Measurements from ENCODE around the gene CNP.

Gene CNP

DNA sequence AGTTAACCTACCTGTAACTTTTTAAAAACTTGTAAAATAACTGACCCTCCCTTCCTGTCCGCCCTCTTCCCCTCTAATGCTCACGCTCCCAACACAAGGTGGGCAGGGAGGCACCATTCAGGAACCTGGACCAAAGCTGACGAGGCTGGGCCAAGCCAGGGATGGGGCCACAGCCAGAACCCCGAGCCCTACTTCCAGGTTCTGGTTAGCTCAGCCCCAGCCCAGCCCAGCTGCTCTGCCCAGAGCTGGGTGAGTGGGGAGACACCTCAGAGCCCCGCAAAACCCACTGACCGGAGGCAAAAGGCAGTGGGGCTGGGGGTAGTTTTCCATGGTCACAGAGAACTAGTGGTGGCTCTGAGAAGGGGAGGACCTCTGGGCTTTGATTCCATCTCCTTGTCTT lies 7.4 kb downstream of the CNP start:
- TF ChIP-seq, protein P1, sequence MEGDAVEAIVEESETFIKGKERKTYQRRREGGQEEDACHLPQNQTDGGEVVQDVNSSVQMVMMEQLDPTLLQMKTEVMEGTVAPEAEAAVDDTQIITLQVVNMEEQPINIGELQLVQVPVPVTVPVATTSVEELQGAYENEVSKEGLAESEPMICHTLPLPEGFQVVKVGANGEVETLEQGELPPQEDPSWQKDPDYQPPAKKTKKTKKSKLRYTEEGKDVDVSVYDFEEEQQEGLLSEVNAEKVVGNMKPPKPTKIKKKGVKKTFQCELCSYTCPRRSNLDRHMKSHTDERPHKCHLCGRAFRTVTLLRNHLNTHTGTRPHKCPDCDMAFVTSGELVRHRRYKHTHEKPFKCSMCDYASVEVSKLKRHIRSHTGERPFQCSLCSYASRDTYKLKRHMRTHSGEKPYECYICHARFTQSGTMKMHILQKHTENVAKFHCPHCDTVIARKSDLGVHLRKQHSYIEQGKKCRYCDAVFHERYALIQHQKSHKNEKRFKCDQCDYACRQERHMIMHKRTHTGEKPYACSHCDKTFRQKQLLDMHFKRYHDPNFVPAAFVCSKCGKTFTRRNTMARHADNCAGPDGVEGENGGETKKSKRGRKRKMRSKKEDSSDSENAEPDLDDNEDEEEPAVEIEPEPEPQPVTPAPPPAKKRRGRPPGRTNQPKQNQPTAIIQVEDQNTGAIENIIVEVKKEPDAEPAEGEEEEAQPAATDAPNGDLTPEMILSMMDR (IDR thresholded peaks at IDR 0.05): no peak
- H3K27ac ChIP-seq: no peak overlapping the region
- intact Hi-C loops (cut with DNase I; ENCODE audit: low total_unique reads): no loop called here
- peaks cover 51 to 95% (median 74%) of the 10 kb centered on the region in 3 donors for H3K36me3 ChIP-seq
- H3K9me3 ChIP-seq: no peaks in the 10 kb centered on the region
- no peak overlapping the region for H3K4me3 ChIP-seq
- peaks cover 0 to 58% (median 7%) of the 10 kb centered on the region in 4 donors for H3K4me1 ChIP-seq
- H3K27me3 ChIP-seq: no peaks in the 10 kb centered on the region
- DNase-seq: peak in 1 of 2 donors; percentile 42

DNA sequence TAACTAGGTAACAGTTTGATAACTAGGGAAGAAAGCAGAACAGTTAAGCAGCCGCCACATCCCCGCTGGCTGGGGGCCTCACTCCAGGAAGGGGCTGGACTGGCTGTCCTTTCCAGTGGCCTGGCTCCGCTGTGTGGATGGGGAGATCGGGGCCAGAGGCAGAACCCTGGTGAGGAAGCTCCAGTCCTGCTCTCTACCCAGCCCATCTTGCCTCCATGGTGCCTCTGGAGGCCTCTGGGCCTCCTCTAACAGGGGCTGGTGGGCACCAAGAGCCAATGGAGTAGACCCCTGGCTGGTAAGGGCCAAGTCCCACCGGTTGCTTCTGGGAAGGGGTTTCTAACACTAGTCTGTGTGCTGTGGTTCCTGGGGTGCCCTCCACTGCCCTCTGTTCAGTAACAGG lies 8.1 kb downstream of the CNP start:
- Histone ChIP-seq H3K9me3 (no peaks in the 10 kb centered on the region), H3K36me3 (peaks cover 51 to 93% (median 77%) of the 10 kb centered on the region in 3 donors), H3K4me1 (peaks cover 0 to 52% (median 7%) of the 10 kb centered on the region in 4 donors), H3K27me3 (no peaks in the 10 kb centered on the region), H3K27ac (no peak overlapping the region), H3K4me3 (no peak overlapping the region)
- TF ChIP-seq, protein P1 (IDR thresholded peaks at IDR 0.05): no peak
- DNase-seq: peak in 1 of 2 donors; percentile 61
- intact Hi-C loops (cut with DNase I; ENCODE audit: low total_unique reads): no loop called here

DNA sequence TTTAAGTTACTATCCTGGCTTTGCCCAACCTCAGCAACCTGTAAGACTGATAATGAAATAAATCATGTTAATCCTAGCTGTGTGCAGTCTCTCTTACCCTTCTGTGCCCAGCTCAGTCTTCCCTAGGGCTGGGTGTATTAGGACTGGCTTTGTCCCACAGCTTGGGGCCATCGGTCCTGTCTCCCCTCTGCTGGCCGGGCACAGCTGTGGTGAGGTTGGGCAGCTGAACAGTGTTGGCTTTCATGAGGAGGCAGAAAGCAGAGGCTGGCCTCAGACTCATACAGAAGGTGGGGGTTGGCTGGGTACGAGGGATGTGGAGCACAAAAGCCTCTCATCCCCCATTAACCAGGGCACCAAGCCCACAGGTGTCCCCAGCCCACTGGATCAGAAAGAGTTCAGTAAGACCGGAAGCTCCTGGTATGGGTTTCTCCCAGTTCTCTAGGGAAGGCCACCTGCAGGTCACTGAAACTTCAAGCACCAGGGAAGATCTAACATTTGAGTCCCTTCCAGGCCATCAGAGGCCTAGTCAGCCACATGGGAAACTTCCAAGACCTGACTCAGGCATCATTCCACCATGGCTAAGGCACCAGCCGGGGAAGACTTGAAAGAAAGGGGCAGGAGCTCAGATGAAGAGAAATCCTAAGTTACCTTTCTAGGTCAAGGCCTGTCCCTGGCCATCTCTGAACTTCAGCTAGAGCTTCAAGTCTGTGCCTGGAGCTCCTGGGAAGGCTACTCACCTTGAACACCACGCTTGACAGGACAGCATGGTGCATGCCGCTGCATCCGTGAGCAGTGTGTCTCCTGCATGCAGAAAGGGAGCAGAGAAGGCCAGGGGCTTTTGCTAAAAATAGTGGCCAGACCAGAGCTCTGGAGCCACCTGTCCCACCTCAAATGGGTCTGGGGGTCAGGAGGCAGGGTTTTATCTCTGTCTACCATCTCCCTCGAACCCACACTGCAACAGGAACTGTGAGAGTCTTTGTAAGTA lies 8.8 kb downstream of the CNP start:
- intact Hi-C loops (cut with DNase I; ENCODE audit: low total_unique reads): no loop called here
- H3K36me3 ChIP-seq: peaks cover 58 to 94% (median 82%) of the 10 kb centered on the region in 3 donors
- no peaks in the 10 kb centered on the region for H3K9me3 ChIP-seq
- no peaks in the 10 kb centered on the region for H3K27me3 ChIP-seq
- TF ChIP-seq, protein P1 (IDR thresholded peaks at IDR 0.05): no peak
- H3K4me1 ChIP-seq: peaks cover 0 to 51% (median 6%) of the 10 kb centered on the region in 4 donors
- peak in 1 of 2 donors; percentile 63 for DNase-seq
- H3K4me3 ChIP-seq: no peak overlapping the region
- H3K27ac ChIP-seq: peak overlapping the region; percentile 3 to 51

DNA sequence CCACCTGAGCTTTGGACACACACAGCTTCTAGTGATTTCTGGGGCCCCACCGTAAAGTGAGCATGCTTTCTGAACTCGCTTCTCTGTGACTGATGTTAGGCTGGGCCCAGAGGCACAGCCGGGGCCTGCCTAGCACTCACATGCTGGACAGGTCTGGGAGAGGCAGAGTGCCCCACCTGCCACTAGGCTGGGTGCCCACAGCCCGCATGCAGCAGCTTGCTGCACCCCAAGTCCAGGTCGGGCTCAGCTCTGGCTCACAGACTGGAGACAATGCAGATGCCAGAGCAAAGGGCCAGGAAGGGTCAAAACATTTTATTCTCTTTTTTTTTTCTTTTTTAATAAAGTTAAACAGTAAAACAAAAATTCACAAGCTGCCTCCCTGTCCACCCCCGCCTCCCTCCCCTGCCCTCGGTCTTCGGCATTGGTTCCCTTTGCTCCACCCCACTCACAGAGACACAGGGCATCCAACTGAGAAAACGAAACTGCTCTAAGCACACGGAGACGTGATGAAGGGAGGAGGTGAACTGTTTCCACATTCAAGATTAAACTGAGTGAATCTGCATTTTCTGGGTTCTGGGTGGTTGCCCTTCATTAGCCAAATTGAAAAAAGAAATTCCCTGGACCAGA lies 9.7 kb downstream of the CNP start:
- DNase-seq: no peak
- peaks cover 0 to 45% (median 0%) of the 10 kb centered on the region in 4 donors for H3K4me1 ChIP-seq
- TF ChIP-seq, protein P1 (IDR thresholded peaks at IDR 0.05): no peak
- H3K27me3 ChIP-seq: no peaks in the 10 kb centered on the region
- peak overlapping the region; percentile 3 to 51 for H3K27ac ChIP-seq
- H3K9me3 ChIP-seq: no peaks in the 10 kb centered on the region
- intact Hi-C loops (cut with DNase I; ENCODE audit: low total_unique reads): no loop called here
- H3K36me3 ChIP-seq: peaks cover 65 to 97% (median 86%) of the 10 kb centered on the region in 3 donors
- H3K4me3 ChIP-seq: no peak overlapping the region

DNA sequence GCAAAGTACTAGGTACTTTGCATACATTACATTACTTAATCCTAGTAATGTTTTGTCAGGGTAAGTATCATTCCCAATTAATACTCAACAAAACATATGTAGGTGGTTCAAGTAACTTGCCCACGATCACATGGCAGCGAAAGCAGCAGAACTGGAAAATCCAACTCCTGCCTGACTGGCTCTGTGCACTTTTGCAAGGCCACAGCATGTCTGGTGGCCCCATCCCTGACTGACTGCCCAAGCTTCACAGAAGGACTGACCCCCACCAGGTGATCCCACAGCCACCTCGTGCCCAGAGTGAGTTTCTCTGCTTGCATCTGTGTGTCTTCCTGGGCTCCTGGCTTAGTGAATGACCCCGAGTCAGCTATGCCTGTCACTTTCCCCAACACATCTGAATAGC lies 11.4 kb downstream of the CNP start:
- Histone ChIP-seq H3K9me3 (no peaks in the 10 kb centered on the region), H3K27me3 (no peaks in the 10 kb centered on the region), H3K36me3 (peaks cover 78 to 97% (median 93%) of the 10 kb centered on the region in 3 donors), H3K4me1 (peaks cover 0 to 29% (median 0%) of the 10 kb centered on the region in 4 donors), H3K4me3 (no peak overlapping the region), H3K27ac (no peak overlapping the region)
- intact Hi-C loops (cut with DNase I; ENCODE audit: low total_unique reads): no loop called here
- DNase-seq: no peak
- TF ChIP-seq, protein P1 (IDR thresholded peaks at IDR 0.05): no peak

Data from tibial artery (tissue), 4 donors.